ENCODE data around the gene KRTAP5-11.

DNA sequence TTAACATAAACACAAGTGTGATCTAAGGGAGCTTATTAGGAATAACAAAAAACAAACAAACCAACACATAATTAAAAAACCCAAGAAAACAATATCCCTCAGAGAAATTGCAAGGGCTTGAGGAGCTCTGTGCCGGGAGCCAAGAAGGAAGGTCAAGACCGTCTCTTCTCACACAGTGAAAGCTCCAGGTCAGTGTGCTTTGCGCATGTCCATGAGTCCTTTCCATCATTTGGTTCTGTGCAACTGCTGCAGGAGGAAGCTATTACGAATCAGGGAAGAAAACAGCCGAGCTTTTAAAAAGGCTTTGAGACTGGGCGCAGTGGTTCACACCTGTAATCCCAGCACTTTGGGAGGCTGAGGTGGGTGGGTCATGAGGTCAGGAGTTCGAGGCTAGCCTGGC lies 40.3 kb downstream of the KRTAP5-11 start:
- TF ChIP-seq, protein P1, sequence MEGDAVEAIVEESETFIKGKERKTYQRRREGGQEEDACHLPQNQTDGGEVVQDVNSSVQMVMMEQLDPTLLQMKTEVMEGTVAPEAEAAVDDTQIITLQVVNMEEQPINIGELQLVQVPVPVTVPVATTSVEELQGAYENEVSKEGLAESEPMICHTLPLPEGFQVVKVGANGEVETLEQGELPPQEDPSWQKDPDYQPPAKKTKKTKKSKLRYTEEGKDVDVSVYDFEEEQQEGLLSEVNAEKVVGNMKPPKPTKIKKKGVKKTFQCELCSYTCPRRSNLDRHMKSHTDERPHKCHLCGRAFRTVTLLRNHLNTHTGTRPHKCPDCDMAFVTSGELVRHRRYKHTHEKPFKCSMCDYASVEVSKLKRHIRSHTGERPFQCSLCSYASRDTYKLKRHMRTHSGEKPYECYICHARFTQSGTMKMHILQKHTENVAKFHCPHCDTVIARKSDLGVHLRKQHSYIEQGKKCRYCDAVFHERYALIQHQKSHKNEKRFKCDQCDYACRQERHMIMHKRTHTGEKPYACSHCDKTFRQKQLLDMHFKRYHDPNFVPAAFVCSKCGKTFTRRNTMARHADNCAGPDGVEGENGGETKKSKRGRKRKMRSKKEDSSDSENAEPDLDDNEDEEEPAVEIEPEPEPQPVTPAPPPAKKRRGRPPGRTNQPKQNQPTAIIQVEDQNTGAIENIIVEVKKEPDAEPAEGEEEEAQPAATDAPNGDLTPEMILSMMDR (IDR thresholded peaks at IDR 0.05), result no peak
- TF ChIP-seq POLR2A (IDR thresholded peaks at IDR 0.05), result no peak
